Mucosa of descending colon (tissue), 3 donors: Measurements from ENCODE around the gene CTNNA3. TPM values are rescaled to one million over a fixed set of nuclear protein-coding genes. Genes with fewer than 3 reads are reported as not detected.

Experiments used
- ATAC-seq: fragments of 200-7000 bp; cut with Tn5 transposase; one replicate; pipeline ENCODE4 v1.9.1; 2020; ENCODE audit warnings: mild to moderate bottlenecking, moderate library complexity
- DNase-seq, 3 donors: peaks; one replicate each; pipeline ENCODE4 v3.0.0-alpha.2; 2020
- H3K36me3 ChIP-seq: fragments of 200-600 bp; one replicate; pipeline ENCODE4 v1.8.0; 2021; ENCODE audit warnings: low read depth, mild to moderate bottlenecking
- H3K4me1 ChIP-seq: fragments of 200-600 bp; one replicate; pipeline ENCODE4 v1.8.0; 2021; ENCODE audit warnings: low read depth, mild to moderate bottlenecking
- H3K4me3 ChIP-seq: fragments of 200-600 bp; one replicate; pipeline ENCODE4 v1.8.0; 2021; ENCODE audit warnings: mild to moderate bottlenecking
- H3K9me3 ChIP-seq: fragments of 200-600 bp; one replicate; pipeline ENCODE4 v1.8.0; 2021; ENCODE audit warnings: mild to moderate bottlenecking
- intact Hi-C, 2 donors: fragments of 100-400 bp; cut with DNase I in 1 of 2; cut with micrococcal nuclease in 1 of 2; formaldehyde crosslinking; loops; one replicate each; pipeline versions ENCODE4 v1.11.0 to v1.11.1; 2022; cut with DNase I, micrococcal nuclease
- total RNA-seq, 3 donors: library from RNA; stranded (reverse); fragmentation: NEBNext Ultra II Directional in 2 of 3; extraction: Animal tissue kit (Norgen Biotek cat#: 25700) in 2 of 3; gene quantifications; one replicate each; pipeline versions ENCODE4 v1.2.1 to v1.2.4, GENCODE V29; 2021 to 2023
- TF ChIP-seq, protein P1 (sequence below): fragments of 200-600 bp; IDR thresholded peaks from one replicate; pipeline ENCODE4 v1.8.0; 2022; ENCODE audit warnings: antibody characterized with exemption, mild to moderate bottlenecking
- donor health status: DM: no; HTN: no; CAD: no; lungs with moderate emphysema.
- donor health status: DM: no; HTN: no; CAD: no.
- donor health status: DM: no; HTN: yes; CAD: no.

The CTNNA3 gene
- total RNA-seq, 3 donors from 2014 or later = 0.52 to 7.5 (median 0.70) TPM

GRCh38 chr10:66782144-66782543 lies 913.9 kb downstream of the CTNNA3 start:
- no peaks in the 10 kb centered on the region for H3K9me3 ChIP-seq
- H3K4me1 ChIP-seq = no peaks in the 10 kb centered on the region
- H3K4me3 ChIP-seq = no peak overlapping the region
- ATAC-seq (no peak), DNase-seq (no peak)
- intact Hi-C loops = no loop called here
- no peaks in the 10 kb centered on the region for H3K36me3 ChIP-seq
- TF ChIP-seq, protein P1, sequence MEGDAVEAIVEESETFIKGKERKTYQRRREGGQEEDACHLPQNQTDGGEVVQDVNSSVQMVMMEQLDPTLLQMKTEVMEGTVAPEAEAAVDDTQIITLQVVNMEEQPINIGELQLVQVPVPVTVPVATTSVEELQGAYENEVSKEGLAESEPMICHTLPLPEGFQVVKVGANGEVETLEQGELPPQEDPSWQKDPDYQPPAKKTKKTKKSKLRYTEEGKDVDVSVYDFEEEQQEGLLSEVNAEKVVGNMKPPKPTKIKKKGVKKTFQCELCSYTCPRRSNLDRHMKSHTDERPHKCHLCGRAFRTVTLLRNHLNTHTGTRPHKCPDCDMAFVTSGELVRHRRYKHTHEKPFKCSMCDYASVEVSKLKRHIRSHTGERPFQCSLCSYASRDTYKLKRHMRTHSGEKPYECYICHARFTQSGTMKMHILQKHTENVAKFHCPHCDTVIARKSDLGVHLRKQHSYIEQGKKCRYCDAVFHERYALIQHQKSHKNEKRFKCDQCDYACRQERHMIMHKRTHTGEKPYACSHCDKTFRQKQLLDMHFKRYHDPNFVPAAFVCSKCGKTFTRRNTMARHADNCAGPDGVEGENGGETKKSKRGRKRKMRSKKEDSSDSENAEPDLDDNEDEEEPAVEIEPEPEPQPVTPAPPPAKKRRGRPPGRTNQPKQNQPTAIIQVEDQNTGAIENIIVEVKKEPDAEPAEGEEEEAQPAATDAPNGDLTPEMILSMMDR = no peak

DNA sequence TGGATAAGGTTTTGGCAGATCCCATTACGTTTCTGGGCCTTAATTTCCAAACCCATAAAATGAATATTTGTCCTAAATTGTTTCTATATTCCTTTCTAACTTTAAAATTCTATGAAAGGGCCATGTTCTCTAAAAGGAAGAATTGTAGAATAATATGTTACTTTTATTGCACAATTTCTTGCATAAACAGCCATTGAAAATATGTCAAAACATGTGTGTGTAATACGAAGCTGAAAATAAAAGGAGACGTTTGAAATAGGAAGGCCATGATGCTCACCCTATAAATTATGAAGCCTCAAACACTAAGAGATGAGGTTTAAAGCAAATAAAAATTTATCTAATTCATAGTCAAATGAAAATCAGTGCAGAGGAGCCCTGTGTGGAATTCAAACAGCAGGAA lies 915.2 kb downstream of the CTNNA3 start:
- Histone ChIP-seq H3K36me3 (no peaks in the 10 kb centered on the region), H3K4me3 (no peak overlapping the region), H3K9me3 (no peaks in the 10 kb centered on the region), H3K4me1 (no peaks in the 10 kb centered on the region)
- intact Hi-C loops = no loop called here
- DNase-seq = no peak
- TF ChIP-seq, protein P1 = no peak
- no peak for ATAC-seq

DNA sequence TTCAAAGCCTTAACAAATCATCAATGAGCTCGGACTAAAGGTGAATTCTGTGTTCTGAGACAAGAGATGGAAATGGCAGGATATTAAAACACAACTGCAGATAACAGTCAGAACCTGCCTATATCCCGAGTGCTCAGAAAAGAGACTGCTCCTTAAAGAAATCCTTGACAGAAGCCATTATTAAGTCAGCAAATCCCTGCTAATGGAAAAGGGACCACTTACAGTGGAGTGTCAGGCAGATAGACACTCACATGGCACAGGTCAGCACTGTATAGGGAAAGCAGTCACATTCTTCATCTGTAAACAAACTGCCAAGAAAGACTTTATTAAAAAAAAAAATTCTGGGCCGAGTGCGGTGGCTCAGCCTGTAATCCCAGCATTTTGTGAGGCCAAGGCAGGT lies 917.6 kb downstream of the CTNNA3 start:
- H3K4me1 ChIP-seq = no peaks in the 10 kb centered on the region
- H3K4me3 ChIP-seq = no peak overlapping the region
- DNase-seq (no peak), ATAC-seq (no peak)
- no peaks in the 10 kb centered on the region for H3K36me3 ChIP-seq
- intact Hi-C loops = no loop called here
- TF ChIP-seq, protein P1 = no peak
- no peaks in the 10 kb centered on the region for H3K9me3 ChIP-seq

- H3K4me1 ChIP-seq = no peaks in the 10 kb centered on the region
Measured at GRCh38 chr10:66777665-66778064, 918.3 kb downstream of the CTNNA3 start.

GRCh38 chr10:66773472-66773817 lies 922.5 kb downstream of the CTNNA3 start:
- H3K4me3 ChIP-seq = no peak overlapping the region
- TF ChIP-seq, protein P1 = no peak
- no peaks in the 10 kb centered on the region for H3K36me3 ChIP-seq
- no peaks in the 10 kb centered on the region for H3K4me1 ChIP-seq
- no peaks in the 10 kb centered on the region for H3K9me3 ChIP-seq
- intact Hi-C loops = no loop called here
- ATAC-seq = no peak
- no peak for DNase-seq

More at GRCh38 chr10:66777665-66778064, 918.3 kb downstream of the CTNNA3 start:
- intact Hi-C loops = no loop called here
- no peak overlapping the region for H3K4me3 ChIP-seq
- TF ChIP-seq, protein P1 = no peak
- ATAC-seq (no peak), DNase-seq (no peak)
- H3K36me3 ChIP-seq = no peaks in the 10 kb centered on the region
- no peaks in the 10 kb centered on the region for H3K9me3 ChIP-seq
